Measurements from ENCODE around the gene RHBDL1. TPM values are rescaled to one million over a fixed set of nuclear protein-coding genes. Genes with fewer than 3 reads are reported as not detected.

Gene RHBDL1
- total RNA-seq, 1 experiment from 2014 or later: 12.7 TPM

GRCh38 chr16:718922-719321 is 43.5 kb downstream of the RHBDL1 start:
- no TSS peak for BruUV-seq (replicated peaks)
- DNase-seq (ENCODE audit: low read depth, low spot score) (no peak), ATAC-seq (no peak)
- TF ChIP-seq POLR2A (IDR thresholded peaks at IDR 0.05; ENCODE audit: borderline replicate concordance, extremely low read depth, insufficient read depth, insufficient read length): peak; percentile 10
- no peak for TF ChIP-seq ZBTB33 (IDR thresholded peaks at IDR 0.05; ENCODE audit: extremely low read depth, insufficient replicate concordance, low read length)
- TF ChIP-seq YY1 (IDR thresholded peaks at IDR 0.05; ENCODE audit: extremely low read depth, insufficient replicate concordance, low read depth, low read length): no peak
- no peaks in the 10 kb centered on the region for H3K9me3 ChIP-seq (ENCODE audit: control insufficient read depth in 1 of 2, insufficient read depth in 1 of 2, low read depth in 1 of 2, low read length in 2 of 2)
- H3K4me3 ChIP-seq (replicated peaks in 1 of 2; ENCODE audit: low read depth in 1 of 2, low read length in 2 of 2): 0 out of 4 replicates have a peak overlapping the region, but pooled peaks of 1 of the 2 experiments have one; percentile 87
- RAD21 ChIA-PET (ENCODE audit: low non-redundant PET in 1 of 2, low total read pairs in 2 of 2, uncharacterized antibody in 2 of 2, unreplicated experiment in 2 of 2): no interaction called here
- H3K27ac ChIP-seq (ENCODE audit: low read depth, low read length): peak overlapping the region; percentile 100
- intact Hi-C loops (cut with micrococcal nuclease): no loop called here
- peak overlapping the region; percentile 80 for H3K4me2 ChIP-seq (ENCODE audit: low read length)
- peaks cover 3% of the 10 kb centered on the region; the same call in 1 of the 2 replicates for H4K20me1 ChIP-seq (ENCODE audit: insufficient read depth)
- H3K27me3 ChIP-seq (ENCODE audit: insufficient read depth, low read length): no peaks in the 10 kb centered on the region
- H3K9ac ChIP-seq (ENCODE audit: low read length): peak overlapping the region; percentile 98
- no peaks in the 10 kb centered on the region for H3K9me2 ChIP-seq (ENCODE audit: insufficient read depth)
- H3K4me1 ChIP-seq (ENCODE audit: control insufficient read depth in 1 of 2, insufficient read depth in 2 of 2, low read length in 2 of 2): peaks cover 36 to 73% of the 10 kb centered on the region in 2 experiments
- H3K36me3 ChIP-seq (ENCODE audit: control insufficient read depth in 1 of 2, insufficient read depth in 2 of 2, low read length in 2 of 2): no peaks in the 10 kb centered on the region
- CTCF ChIA-PET: interaction anchor here (1.4 to 1.8 kb wide), 3 partner anchors 9 to 70 kb away, joined by 4 to 9 read pairs (median 6); partner anchors contain the start of genes CHTF18 and RPUSD1
- H2AFZ ChIP-seq (ENCODE audit: low read depth, low read length, poor library complexity, severe bottlenecking): no peak overlapping the region
- POLR2A ChIA-PET: interaction anchor here (0.6 to 0.7 kb wide), 3 partner anchors 14 to 58 kb away, joined by 3 read pairs; no protein-coding TSS in a partner anchor
- H3K79me2 ChIP-seq (ENCODE audit: insufficient read depth, low read length): peaks cover 25% of the 10 kb centered on the region

GRCh38 chr16:719815-720446 is 44.5 kb downstream of the RHBDL1 start:
- peaks cover 3% of the 10 kb centered on the region; the same call in 1 of the 2 replicates for H4K20me1 ChIP-seq (ENCODE audit: insufficient read depth)
- H2AFZ ChIP-seq (ENCODE audit: low read depth, low read length, poor library complexity, severe bottlenecking): no peak overlapping the region
- ATAC-seq: peak; percentile 47
- BruUV-seq (replicated peaks): TSS peak; percentile 70
- peak overlapping the region; percentile 98 for H3K9ac ChIP-seq (ENCODE audit: low read length)
- peak in 2 of 3 experiments; percentile 44 to 56; a peak in 4 of 6 replicates for TF ChIP-seq CTCF (IDR thresholded peaks at IDR 0.05 in 2 of 3, conservative IDR thresholded peaks at IDR 0.05 in 1 of 3; ENCODE audit: borderline replicate concordance in 1 of 3, insufficient read depth in 1 of 3, low read depth in 2 of 3, low read length in 2 of 3)
- no peak for TF ChIP-seq SIN3A (IDR thresholded peaks at IDR 0.05; ENCODE audit: low read depth)
- TF ChIP-seq POLR2AphosphoS5 (IDR thresholded peaks at IDR 0.05; ENCODE audit: low read depth, low read length): peak; percentile 67
- no peak for TF ChIP-seq FOSL1 (IDR thresholded peaks at IDR 0.05; ENCODE audit: low read depth)
- no peak for TF ChIP-seq EZH2 (IDR thresholded peaks at IDR 0.05)
- H3K27me3 ChIP-seq (ENCODE audit: insufficient read depth, low read length): no peaks in the 10 kb centered on the region
- CTCF ChIA-PET: interaction anchor here (0.6 to 2.6 kb wide), 10 partner anchors 8 to 328 kb away, joined by 3 to 11 read pairs (median 6); partner anchors contain the start of genes CHTF18, MSLN and RPUSD1
- peak overlapping the region; percentile 80 for H3K4me2 ChIP-seq (ENCODE audit: low read length)
- RAD21 ChIA-PET (ENCODE audit: low non-redundant PET in 1 of 2, low total read pairs in 2 of 2, uncharacterized antibody in 2 of 2, unreplicated experiment in 2 of 2): interaction anchor here in 1 of 2 experiments (1.1 kb wide), 1 partner anchor 65 kb away, joined by 3 read pairs; no protein-coding TSS in a partner anchor
- no peaks in the 10 kb centered on the region for H3K9me2 ChIP-seq (ENCODE audit: insufficient read depth)
- DNase-seq (ENCODE audit: low read depth, low spot score): no peak
- peak overlapping the region; percentile 100 for H3K27ac ChIP-seq (ENCODE audit: low read depth, low read length)
- H3K36me3 ChIP-seq (ENCODE audit: control insufficient read depth in 1 of 2, insufficient read depth in 2 of 2, low read length in 2 of 2): no peaks in the 10 kb centered on the region
- peak overlapping the region; percentile 82 to 87 for H3K4me3 ChIP-seq (replicated peaks in 1 of 2; ENCODE audit: low read depth in 1 of 2, low read length in 2 of 2)
- POLR2A ChIA-PET: interaction anchor here (0.6 to 1.4 kb wide), 7 partner anchors 8 to 614 kb away, joined by 3 to 7 read pairs (median 3); partner anchors contain the start of gene CIAO3
- peaks cover 25% of the 10 kb centered on the region for H3K79me2 ChIP-seq (ENCODE audit: insufficient read depth, low read length)
- no peaks in the 10 kb centered on the region for H3K9me3 ChIP-seq (ENCODE audit: control insufficient read depth in 1 of 2, insufficient read depth in 1 of 2, low read depth in 1 of 2, low read length in 2 of 2)
- H3K4me1 ChIP-seq (ENCODE audit: control insufficient read depth in 1 of 2, insufficient read depth in 2 of 2, low read length in 2 of 2): peaks cover 29 to 65% of the 10 kb centered on the region in 2 experiments
- intact Hi-C loops (cut with micrococcal nuclease): no loop called here

Data from HCT116 (cell line).